Heart left ventricle (tissue), 16 donors: Measurements from ENCODE around the gene WDR70. TPM values are rescaled to one million over a fixed set of nuclear protein-coding genes. Genes with fewer than 3 reads are reported as not detected.

Experiments
- ATAC-seq, 4 donors: fragments of 200-7000 bp; cut with Tn5 transposase; one replicate each; pipeline ENCODE4 v1.9.1; 2020 to 2022; ENCODE audit warnings: moderate library complexity in 4 of 4, mild to moderate bottlenecking in 3 of 4, moderate number of reproducible peaks in 1 of 4
- DNase-seq, 5 donors: peaks; one replicate each; pipeline ENCODE4 v3.0.0-alpha.2; 2020
- H3K27ac ChIP-seq, 12 donors: fragments of 200-600 bp; sonication (generic) in 4 of 12; one replicate each; pipeline versions ENCODE4 v1.5.0 to v1.8.0; 2016 to 2022; ENCODE audit warnings: mild to moderate bottlenecking in 2 of 12
- H3K27me3 ChIP-seq, 9 donors: fragments of 200-600 bp; sonication (generic) in 2 of 9; one replicate each; pipeline versions ENCODE4 v1.5.1 to v1.8.0; 2016 to 2022; ENCODE audit warnings: mild to moderate bottlenecking in 3 of 9
- H3K36me3 ChIP-seq, 9 donors: fragments of 200-600 bp; sonication (generic) in 2 of 9; one replicate each; pipeline versions ENCODE4 v1.5.0 to v1.8.0; 2018 to 2022; ENCODE audit warnings: mild to moderate bottlenecking in 2 of 9
- H3K4me1 ChIP-seq, 12 donors: fragments of 200-600 bp; sonication (generic) in 4 of 12; one replicate each; pipeline versions ENCODE4 v1.5.0 to v1.8.0; 2016 to 2022; ENCODE audit warnings: mild to moderate bottlenecking in 3 of 12
- H3K4me3 ChIP-seq, 12 donors: fragments of 200-600 bp; sonication (generic) in 4 of 12; one replicate each; pipeline versions ENCODE4 v1.5.0 to v1.8.0; 2017 to 2022; ENCODE audit warnings: mild to moderate bottlenecking in 9 of 12, moderate library complexity in 4 of 12
- H3K9me3 ChIP-seq, 12 donors: fragments of 200-600 bp; sonication (generic) in 4 of 12; one replicate each; pipeline versions ENCODE4 v1.5.0 to v1.8.0; 2016 to 2022; ENCODE audit warnings: mild to moderate bottlenecking in 1 of 12
- CTCF ChIP-seq, 12 donors: fragments of 200-600 bp; sonication (generic) in 4 of 12; IDR thresholded peaks; one replicate each; pipeline versions ENCODE4 v1.5.0 to v1.8.0; 2018 to 2022; ENCODE audit warnings: antibody characterized with exemption in 12 of 12, mild to moderate bottlenecking in 5 of 12
- POLR2A ChIP-seq, 2 donors: fragments of 450-650 bp; IDR thresholded peaks; one replicate each; pipeline ENCODE4 v1.6.1; 2017; ENCODE audit warnings: antibody characterized with exemption in 2 of 2, mild to moderate bottlenecking in 2 of 2, moderate library complexity in 2 of 2
- WGBS, 4 donors: extraction: QIAGEN DNeasy Blood & Tissue Kit in 2 of 4; methylation state at CpG; one replicate each; pipeline versions ENCODE4 v1.1.5 to v1.1.7; 2013 to 2018; 5-methylcytosine and 5-hydroxymethylcytosine counted together
- intact Hi-C, 10 donors: fragments of 100-400 bp; cut with DNase I; formaldehyde crosslinking; loops; one replicate each; pipeline versions ENCODE4 v1.11.1 to v1.14.2; 2022
- polyA plus RNA-seq, 2 donors: library from polyadenylated mRNA; stranded (reverse); fragments of 200-250 nt; gene quantifications; one replicate each; pipeline ENCODE4 v1.2.3, GENCODE V29; 2013
- total RNA-seq, 9 donors: library from RNA; depleted of rRNA in 2 of 9; stranded (reverse); fragments of >200 nt in 2 of 9; fragmentation: NEBNext Ultra II Directional in 3 of 9; extraction: Animal tissue kit (Norgen Biotek cat#: 25700) in 3 of 9; gene quantifications; one replicate each; pipeline versions ENCODE4 v1.1.0 to v1.2.4, GENCODE V29; 2016 to 2023
- donor health status: ischemic (EF 13 %, LVEDD 7.1; RV severe dilation, severe dysfunction).
- donor health status: healthy with polysubstance abuse.
- donor health status: DM: no; HTN: yes; CAD: no.
- donor health status: DM: no; HTN: no; CAD: no.
- donor health status: ischemic (EF 25% LVEDD 6.9; RV normal size, moderate dysfunction).
- donor health status: ischemic (EF 25% LVEDD 5.7; RV mildly dilated, moderate dysfunction).
- donor health status: healthy.
- donor health status: DM: yes; HTN: yes; CAD: no.
- donor health status: ischemic (EF 35%, LVEDD 5.7; RV mildly dilated, moderate dysfunction).
- donor health status: nonischemic (EF 11% LVEDD 7.7; RV severe dilation, severe dysfunction).
- donor health status: DM: yes; HTN: yes; CAD: no.
- donor health status: PGD.
- donor health status: ischemic (EF 29% LVEDD 5.4; RV normal size, mild dysfunction).
- donor health status: nonischemic (EF 23%, LVEDD 6.1; RV moderate dilation, normal function).

Gene WDR70
- total and polyA plus RNA-seq, 11 donors, result 6.0 to 31.3 (median 13.6) TPM

DNA sequence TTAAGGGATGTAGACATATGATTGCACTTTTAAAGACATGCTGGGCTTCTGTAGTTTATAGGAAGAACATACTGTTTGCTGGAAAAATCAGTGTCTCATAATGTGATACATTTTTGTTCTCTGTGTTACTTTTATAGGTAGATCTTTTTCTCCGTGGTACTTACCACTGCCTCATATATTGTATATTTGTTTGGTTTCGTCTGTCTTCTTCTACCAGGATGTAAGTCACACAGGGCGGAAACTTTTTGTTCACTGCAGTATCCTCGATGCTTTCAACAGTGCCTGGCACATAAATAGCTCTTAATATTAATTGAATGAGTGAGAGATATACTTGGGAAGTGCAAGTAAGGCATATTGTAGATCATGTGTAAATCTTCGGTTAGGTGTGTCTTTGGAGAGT is 325.3 kb downstream of the WDR70 start:
- Histone ChIP-seq H3K9me3 (no peaks in the 10 kb centered on the region), H3K27me3 (no peaks in the 10 kb centered on the region), H3K4me1 (no peaks in the 10 kb centered on the region), H3K27ac (no peak overlapping the region), H3K4me3 (no peak overlapping the region), H3K36me3 (peaks cover 0 to 32% (median 13%) of the 10 kb centered on the region in 9 donors)
- ATAC-seq (no peak), DNase-seq (no peak)
- WGBS, 4 donors, result 87 to 92% (median 90%) methylated on average over 5 of the region's 5 CpGs
- intact Hi-C loops, result no loop called here
- TF ChIP-seq POLR2A (IDR thresholded peaks at IDR 0.05), result no peak
- TF ChIP-seq CTCF (IDR thresholded peaks at IDR 0.05), result no peak

DNA sequence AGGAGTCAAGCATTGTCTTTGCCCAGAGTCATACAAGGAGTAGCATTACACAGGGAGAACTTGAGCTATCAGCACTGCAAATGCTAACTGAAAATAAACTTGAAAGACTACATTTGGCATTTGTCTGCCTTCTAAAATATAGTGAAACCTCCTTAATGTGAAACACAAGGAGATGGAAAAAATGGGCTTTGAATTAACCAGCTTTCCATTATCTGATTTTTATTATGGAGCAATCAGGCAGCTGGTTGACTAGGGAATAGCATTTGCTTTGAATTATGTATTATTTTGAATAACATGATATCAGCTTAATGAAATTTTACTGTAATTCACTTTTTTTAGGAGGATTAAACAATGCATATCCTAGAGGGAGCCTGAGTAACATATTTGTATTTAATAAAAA is 329.9 kb downstream of the WDR70 start:
- no peaks in the 10 kb centered on the region for H3K4me1 ChIP-seq
- no peaks in the 10 kb centered on the region for H3K27me3 ChIP-seq
- DNase-seq (no peak), ATAC-seq (no peak)
- intact Hi-C loops, result no loop called here
- no peak overlapping the region for H3K27ac ChIP-seq
- peaks cover 0 to 10% (median under 1%) of the 10 kb centered on the region in 9 donors for H3K36me3 ChIP-seq
- no peak for TF ChIP-seq POLR2A (IDR thresholded peaks at IDR 0.05)
- no peak for TF ChIP-seq CTCF (IDR thresholded peaks at IDR 0.05)
- H3K4me3 ChIP-seq, result no peak overlapping the region
- H3K9me3 ChIP-seq, result no peaks in the 10 kb centered on the region

DNA sequence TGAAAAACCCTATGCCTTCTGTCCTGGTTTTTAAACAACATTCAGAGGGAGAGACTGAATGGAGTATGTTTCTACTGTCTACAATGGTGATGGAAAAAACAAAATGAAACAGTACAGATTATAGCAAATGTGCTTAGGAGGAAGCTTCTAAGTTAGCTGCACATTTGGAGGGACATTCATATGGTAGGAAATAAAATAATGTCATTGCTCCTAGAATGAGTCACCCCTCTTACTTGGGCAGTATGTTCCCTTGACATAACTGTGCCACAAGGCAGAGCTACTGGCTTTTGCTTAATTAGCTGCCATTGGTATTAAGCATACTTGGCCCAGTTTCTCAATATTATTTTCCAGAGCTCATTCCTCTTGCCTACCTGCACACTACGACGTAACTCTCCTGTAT is 331.8 kb downstream of the WDR70 start:
- ATAC-seq, result peak in 1 of 4 donors; percentile 34
- Histone ChIP-seq H3K4me1 (no peaks in the 10 kb centered on the region), H3K36me3 (peaks cover 0 to 4% (median 0%) of the 10 kb centered on the region in 9 donors), H3K4me3 (no peak overlapping the region), H3K27ac (no peak overlapping the region), H3K27me3 (no peaks in the 10 kb centered on the region), H3K9me3 (no peaks in the 10 kb centered on the region)
- TF ChIP-seq POLR2A (IDR thresholded peaks at IDR 0.05) (no peak), CTCF (IDR thresholded peaks at IDR 0.05) (no peak)
- DNase-seq, result no peak
- 84 to 91% (median 87%) methylated on average over 2 of the region's 2 CpGs for WGBS, 4 donors
- intact Hi-C loops, result no loop called here

GRCh38 chr5:37712750-37713149 is 333.6 kb downstream of the WDR70 start:
- Histone ChIP-seq H3K36me3 (peaks cover 0 to 4% (median 0%) of the 10 kb centered on the region in 9 donors), H3K9me3 (no peaks in the 10 kb centered on the region), H3K27me3 (no peaks in the 10 kb centered on the region), H3K4me1 (peaks cover 0 to 10% (median 7%) of the 10 kb centered on the region in 12 donors), H3K4me3 (no peak overlapping the region), H3K27ac (no peak overlapping the region)
- DNase-seq, result no peak
- intact Hi-C loops, result no loop called here
- no peak for TF ChIP-seq POLR2A (IDR thresholded peaks at IDR 0.05)
- no peak for TF ChIP-seq CTCF (IDR thresholded peaks at IDR 0.05)
- no peak for ATAC-seq
- 83 to 86% (median 84%) methylated on average over 7 of the region's 7 CpGs for WGBS, 4 donors
